HG03039 (cell line): ENCODE measurements around the gene PRUNE1.

ENCODE experiments used
- ATAC-seq: cut with Tn5 transposase; IDR thresholded peaks from one replicate; pipeline ENCODE4 v1.9.1; 2021; ENCODE audit warnings: mild to moderate bottlenecking, moderate library complexity; ENCODE audit not compliant: unreplicated experiment

The PRUNE1 gene

GRCh38 chr1:151049458-151049857 lies 41.2 kb downstream of the PRUNE1 start:
- ATAC-seq = no peak

- ATAC-seq = no peak
Observed at GRCh38 chr1:151050051-151050688, 41.9 kb downstream of the PRUNE1 start.

GRCh38 chr1:151051356-151052009 lies 43.2 kb downstream of the PRUNE1 start:
- no peak for ATAC-seq

- ATAC-seq = no peak
Observed at GRCh38 chr1:151054971-151055547, 46.8 kb downstream of the PRUNE1 start.

- no peak for ATAC-seq
Observed at GRCh38 chr1:151055581-151055980, 47.3 kb downstream of the PRUNE1 start.

- ATAC-seq = no peak
Observed at GRCh38 chr1:151056149-151056548, 47.9 kb downstream of the PRUNE1 start.

DNA sequence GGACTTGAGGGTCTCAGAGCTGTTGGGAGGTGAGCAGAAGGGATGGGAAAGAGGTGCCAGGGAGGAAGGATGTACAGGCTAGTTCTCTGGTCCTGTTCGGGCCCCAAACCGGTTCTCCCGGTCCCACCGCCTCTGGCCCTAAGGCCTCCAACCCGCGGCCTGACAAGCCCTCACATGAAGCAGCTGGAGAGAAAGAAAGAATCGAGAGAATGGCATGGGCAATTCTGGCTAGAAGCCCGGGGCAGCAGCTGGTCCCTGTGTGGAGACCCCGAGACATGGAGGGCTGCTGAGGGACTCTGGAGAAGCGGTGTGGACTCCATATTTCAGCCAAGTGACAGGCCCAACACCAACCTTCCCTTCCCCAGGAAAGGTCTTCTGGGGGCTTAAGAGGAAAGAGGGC lies 50.4 kb downstream of the PRUNE1 start:
- ATAC-seq = no peak

GRCh38 chr1:151059109-151060006 lies 51.1 kb downstream of the PRUNE1 start, which contains the start of gene CDC42SE1:
CDC42SE1 (minus strand) TSS chr1:151059622; CDS start chr1:151055730, 3,892 bp downstream.
- peak; percentile 71 for ATAC-seq

- ATAC-seq = no peak
Observed at GRCh38 chr1:151060007-151060656, 51.9 kb downstream of the PRUNE1 start, which contains the start of gene MLLT11. MLLT11 (plus strand) TSS chr1:151060397; CDS start chr1:151067225, 6,828 bp downstream.

DNA sequence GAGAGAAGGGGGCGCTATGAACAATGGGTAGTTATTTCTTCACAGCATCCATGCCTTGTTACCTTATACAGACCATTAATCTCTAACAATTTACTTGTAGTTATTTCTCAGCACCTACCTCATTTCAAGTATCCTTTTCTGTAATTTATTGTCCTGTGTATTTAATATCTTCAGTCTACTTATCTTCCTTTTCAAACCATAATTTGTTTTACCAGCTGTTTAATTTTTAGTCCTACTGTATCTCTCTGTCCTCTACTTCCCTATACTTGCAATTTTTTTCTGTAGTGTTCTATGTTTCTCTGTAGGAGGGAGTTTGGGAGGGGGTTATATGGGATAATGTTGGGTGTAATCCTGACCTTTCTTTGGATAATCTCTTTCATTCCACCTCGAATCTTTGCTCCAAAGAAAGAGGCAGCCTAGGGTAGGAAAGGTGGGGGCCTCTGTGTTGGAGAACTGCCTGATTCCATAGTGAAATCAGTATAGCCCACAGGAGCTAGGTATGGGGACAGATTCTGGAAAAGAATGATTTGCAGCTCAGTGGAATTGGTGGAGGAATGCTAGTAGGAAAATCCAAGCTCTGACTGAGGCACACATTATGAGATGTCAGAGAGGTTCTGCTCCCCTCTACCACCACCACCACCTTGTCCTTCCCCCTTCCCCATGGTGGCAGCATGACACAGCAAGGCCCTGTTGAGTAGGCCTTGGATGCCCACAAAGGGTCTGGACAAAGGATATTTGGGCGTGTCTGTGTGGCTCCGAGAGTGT lies 52.6 kb downstream of the PRUNE1 start:
- ATAC-seq = no peak

DNA sequence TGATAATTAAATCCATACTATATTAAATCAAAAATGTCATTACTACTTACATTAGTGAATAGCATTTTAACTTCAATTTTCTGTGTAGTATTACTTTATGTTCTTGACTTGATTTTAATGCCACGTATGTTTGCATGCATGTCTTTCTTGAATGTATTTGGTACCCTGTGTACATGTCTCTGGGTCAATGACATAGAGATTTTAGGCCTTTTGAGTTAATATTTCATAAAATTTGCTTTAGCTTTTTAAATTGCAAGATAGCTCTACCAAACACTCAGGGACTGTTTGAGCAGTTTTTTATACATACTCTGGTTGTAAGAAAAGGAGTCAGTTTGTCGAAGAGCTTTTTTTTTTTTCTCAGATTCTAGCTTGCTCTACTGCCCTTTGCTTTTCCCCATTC lies 53.5 kb downstream of the PRUNE1 start:
- no peak for ATAC-seq

DNA sequence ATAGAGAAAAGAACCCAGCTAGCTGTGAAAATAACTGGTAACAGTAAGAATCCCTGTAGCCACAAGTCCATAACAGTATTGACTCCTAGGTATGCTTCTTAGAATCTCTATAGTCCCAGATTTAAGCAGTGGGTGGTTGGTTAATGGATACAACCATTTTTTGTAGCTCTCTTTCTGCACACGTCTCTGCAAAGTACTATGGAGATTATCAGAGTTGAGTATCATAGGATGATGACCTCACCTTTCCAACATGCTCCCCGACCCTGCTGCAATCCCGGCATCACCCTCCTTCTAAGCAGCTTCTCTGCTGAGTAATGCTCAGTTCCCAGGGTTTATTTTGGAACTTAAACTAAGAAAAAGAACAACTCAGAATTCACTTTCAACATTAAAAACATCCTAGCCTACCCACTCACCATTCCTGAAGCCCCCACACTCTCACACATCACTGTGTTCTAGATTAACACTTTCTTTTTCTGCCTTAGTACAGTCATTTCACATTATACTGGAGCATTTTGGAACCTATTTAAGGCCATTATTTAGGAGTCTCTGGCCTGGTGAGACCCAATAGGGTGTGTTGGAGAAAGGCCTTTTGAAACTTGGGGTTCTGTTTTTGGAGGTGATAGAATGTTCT lies 54.6 kb downstream of the PRUNE1 start:
- no peak for ATAC-seq

GRCh38 chr1:151065089-151065645 lies 56.9 kb downstream of the PRUNE1 start:
- ATAC-seq = no peak

GRCh38 chr1:151067185-151067584 lies 58.9 kb downstream of the PRUNE1 start:
- ATAC-seq = no peak

DNA sequence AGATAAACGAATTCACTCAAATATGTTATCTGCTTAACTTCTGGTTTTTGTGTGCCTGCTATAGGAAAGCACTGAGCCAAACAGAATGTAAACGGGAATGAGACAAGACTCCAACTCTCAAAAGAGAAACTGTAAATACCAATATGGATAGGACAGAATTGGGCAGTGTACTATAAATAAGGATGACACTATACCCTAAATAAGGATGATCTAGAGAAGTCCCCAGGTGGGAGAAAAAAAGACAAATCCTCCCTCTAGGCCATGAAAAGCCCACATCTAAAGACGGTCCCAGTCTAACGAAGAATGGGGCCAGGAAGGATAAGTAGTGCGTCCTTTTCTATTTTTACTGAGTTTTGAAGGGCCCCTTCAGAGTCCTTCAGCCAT lies 60.8 kb downstream of the PRUNE1 start:
- no peak for ATAC-seq

GRCh38 chr1:151070474-151071276 lies 62.4 kb downstream of the PRUNE1 start, which contains the start of gene GABPB2:
GABPB2 (plus strand) TSS chr1:151070761; CDS start chr1:151088190, 17,429 bp downstream.
- peak; percentile 71 for ATAC-seq

DNA sequence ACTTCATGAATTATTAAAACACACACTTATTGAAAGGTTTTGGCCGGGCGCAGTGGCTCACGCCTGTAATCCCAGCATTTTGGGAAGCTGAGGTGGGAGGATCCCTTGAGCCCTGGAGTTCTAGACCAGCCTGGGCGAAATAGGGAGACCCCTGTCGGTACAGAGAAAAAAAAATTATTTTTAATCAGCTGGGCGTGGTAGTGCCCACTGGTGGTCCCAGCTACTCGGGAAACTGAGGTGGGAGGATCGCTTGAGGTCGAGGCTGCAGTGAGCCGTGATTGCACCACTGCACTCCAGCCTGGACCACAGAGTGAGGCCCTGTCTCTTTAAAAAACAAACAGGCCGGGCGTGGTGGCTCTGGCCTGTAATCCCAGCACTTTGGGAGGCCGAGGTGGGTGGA lies 64.0 kb downstream of the PRUNE1 start:
- ATAC-seq = no peak
